Endothelial cell of umbilical vein (primary cell): ENCODE data around the gene RSPO3. TPM values are rescaled to one million over a fixed set of nuclear protein-coding genes. Genes with fewer than 3 reads are reported as not detected.

Source experiments
- BruUV-seq: library from RNA; stranded (reverse); fragments of 400-500 nt; replicated peaks from 2 replicates; lab custom pipeline; 2021; lab: Mats Ljungman, UMichigan
- CTCF ChIA-PET: fragments of 300-600, 350-600 bp; sonication (Branson Sonifier 250); formaldehyde crosslinking; loops from one replicate; lab custom pipeline; 2021; ENCODE audit warnings: antibody characterized with exemption, inconsistent platforms; lab: Charles Lee
- POLR2A ChIA-PET: fragments of 300-600, 350-600 bp; sonication (Branson Sonifier 250); formaldehyde crosslinking; loops from one replicate; lab custom pipeline; 2021; ENCODE audit warnings: antibody characterized with exemption, inconsistent platforms; lab: Charles Lee
- DNase-seq: peaks from one replicate; pipeline ENCODE4 v3.0.0-alpha.2; 2011; ENCODE audit warnings: low read depth, low spot score
- FAIRE-seq: peaks from 2 replicates; lab custom pipeline; 2011; peaks lifted over from hg19 to GRCh38; lab: Jason Lieb, UNC
- H2AFZ ChIP-seq: 2 replicates; pipeline ENCODE4 v1.6.0; 2012; ENCODE audit warnings: low read depth, low read length, control low read depth, inconsistent platforms
- H3K27ac ChIP-seq: 2 replicates; pipeline ENCODE4 v1.5.1; 2011; ENCODE audit warnings: low read depth, mild to moderate bottlenecking, control low read depth, low read length, moderate library complexity; ENCODE audit not compliant: insufficient read depth
- H3K27me3 ChIP-seq, 2 experiments: 2 replicates each; pipeline versions ENCODE4 v1.6.0 to v1.6.1; 2011; ENCODE audit warnings: low read length in 2 of 2, mixed read lengths in 1 of 2; ENCODE audit not compliant: control insufficient read depth in 2 of 2, insufficient read depth in 2 of 2
- H3K36me3 ChIP-seq, 2 experiments: 2 replicates in 1 of 2; 3 replicates in 1 of 2; pipeline ENCODE4 v1.5.1; 2011; ENCODE audit warnings: low read length in 2 of 2, mild to moderate bottlenecking in 1 of 2, moderate library complexity in 1 of 2; ENCODE audit not compliant: control insufficient read depth in 2 of 2, insufficient read depth in 2 of 2; ENCODE audit errors: extremely low read depth in 1 of 2
- H3K4me1 ChIP-seq: 3 replicates; pipeline ENCODE4 v1.5.1; 2011; ENCODE audit warnings: mild to moderate bottlenecking, low read length; ENCODE audit not compliant: control insufficient read depth, insufficient read depth; ENCODE audit errors: extremely low read depth
- H3K4me2 ChIP-seq: 2 replicates; pipeline ENCODE4 v1.6.1; 2011; ENCODE audit warnings: low read length, control low read depth, mixed read lengths; ENCODE audit not compliant: insufficient read depth
- H3K4me3 ChIP-seq, 3 experiments: fragments of 200-600 bp in 1 of 3; sonication (generic), shearing (Covaris generic) in 1 of 3; replicated peaks in 1 of 3; 2 replicates each; pipeline ENCODE4 v1.5.1; 2011 to 2016; ENCODE audit warnings: control low read depth in 3 of 3, low read length in 3 of 3, mild to moderate bottlenecking in 2 of 3, inconsistent platforms in 1 of 3, low read depth in 1 of 3, moderate library complexity in 1 of 3; ENCODE audit not compliant: insufficient read depth in 1 of 3
- H3K79me2 ChIP-seq: 2 replicates; pipeline ENCODE4 v1.6.0; 2012; ENCODE audit warnings: low read length, inconsistent platforms; ENCODE audit not compliant: control insufficient read depth, insufficient read depth
- H3K9ac ChIP-seq: replicated peaks from 2 replicates; pipeline ENCODE3; 2011; ENCODE audit warnings: low read length, control low read depth; ENCODE audit not compliant: insufficient read depth; ENCODE audit errors: extremely low read depth
- H3K9me1 ChIP-seq: replicated peaks from 3 replicates; pipeline ENCODE4 v1.6.0; 2011; ENCODE audit warnings: mild to moderate bottlenecking, low read length; ENCODE audit not compliant: control insufficient read depth, insufficient read depth; ENCODE audit errors: extremely low read depth
- H3K9me3 ChIP-seq: replicated peaks from 2 replicates; pipeline ENCODE4 v1.5.1; 2012; ENCODE audit warnings: low read length, inconsistent platforms; ENCODE audit not compliant: control insufficient read depth, insufficient read depth
- H4K20me1 ChIP-seq: replicated peaks from 2 replicates; pipeline ENCODE3; 2011; ENCODE audit warnings: mild to moderate bottlenecking, low read length; ENCODE audit not compliant: control insufficient read depth, insufficient read depth; ENCODE audit errors: extremely low read depth
- EZH2 ChIP-seq: IDR thresholded peaks from 2 replicates; pipeline ENCODE4 v1.6.1; 2012; ENCODE audit warnings: borderline replicate concordance, low read depth, mild to moderate bottlenecking, moderate library complexity, low read length, inconsistent platforms; ENCODE audit not compliant: severe bottlenecking
- FOS ChIP-seq: IDR thresholded peaks from 2 replicates; pipeline ENCODE4 v1.6.1; 2011; ENCODE audit warnings: mild to moderate bottlenecking, low read length, moderate library complexity, borderline replicate concordance; ENCODE audit not compliant: insufficient read depth
- GATA2 ChIP-seq: IDR thresholded peaks from 2 replicates; pipeline ENCODE4 v1.7.0; 2011; ENCODE audit warnings: low read depth, mild to moderate bottlenecking, moderate library complexity, mixed read lengths, low read length; ENCODE audit not compliant: insufficient read length, insufficient read depth
- JUN ChIP-seq: IDR thresholded peaks from 2 replicates; pipeline ENCODE4 v1.6.1; 2011; ENCODE audit warnings: borderline replicate concordance, low read depth; ENCODE audit not compliant: insufficient read length, insufficient read depth
- MYC ChIP-seq: IDR thresholded peaks from one replicate; pipeline ENCODE4 v1.6.1; 2011; ENCODE audit warnings: mild to moderate bottlenecking, low read depth, low read length
- POLR2A ChIP-seq: IDR thresholded peaks from 2 replicates; pipeline ENCODE4 v1.6.1; 2012; ENCODE audit warnings: low read depth, mild to moderate bottlenecking, control low read depth, low read length
- POLR2AphosphoS5 ChIP-seq: IDR thresholded peaks from 2 replicates; pipeline ENCODE4 v1.6.1; 2012; ENCODE audit warnings: low read depth, mild to moderate bottlenecking, control low read depth, low read length, moderate library complexity; ENCODE audit not compliant: insufficient read depth
- dilution Hi-C: fragments of 300-500 bp; cut with MboI; formaldehyde crosslinking; loops from one replicate; pipeline ENCODE4 v1.15.0; 2019; ENCODE audit warnings: low sequenced_read_pairs; ENCODE audit not compliant: extremely low pct_ligation_motif_present
- intact Hi-C: fragments of 100-400 bp; cut with micrococcal nuclease; formaldehyde crosslinking; loops from one replicate; pipeline ENCODE4 v1.10.0; 2022
- polyA plus RNA-seq, 4 experiments: library from polyadenylated mRNA; depleted of rRNA in 3 of 4; stranded (reverse) in 3 of 4; unstranded in 1 of 4; fragments of >200 nt; gene quantifications; 2 replicates each; pipeline versions ENCODE4 v1.2.1 to v1.2.3, GENCODE V29; 2011 to 2012; ENCODE audit warnings: missing spikeins in 1 of 4
- total RNA-seq: library from RNA; stranded (reverse); gene quantifications from 2 replicates; pipeline ENCODE4 v1.2.3, GENCODE V29; 2021
- TF ChIP-seq, protein P1 (sequence below), 2 donors: IDR thresholded peaks; 1 replicate in 1 of 2; 2 replicates in 1 of 2; pipeline ENCODE4 v1.5.1; 2011; ENCODE audit warnings: low read length in 2 of 2, mild to moderate bottlenecking in 2 of 2, moderate library complexity in 2 of 2, control low read depth in 1 of 2, inconsistent platforms in 1 of 2, low read depth in 1 of 2; ENCODE audit not compliant: insufficient read depth in 1 of 2; ENCODE audit errors: extremely low read depth in 1 of 2
- TF ChIP-seq, protein P2 (sequence below): IDR thresholded peaks from 2 replicates; pipeline ENCODE4 v1.6.1; 2011; ENCODE audit not compliant: insufficient read depth, insufficient read length

Gene RSPO3
- total and polyA plus RNA-seq, 2 donors (not counting 3 experiments of a cell fraction or from before 2014, with no cell fraction given) = 1.8 to 11.1 TPM

DNA sequence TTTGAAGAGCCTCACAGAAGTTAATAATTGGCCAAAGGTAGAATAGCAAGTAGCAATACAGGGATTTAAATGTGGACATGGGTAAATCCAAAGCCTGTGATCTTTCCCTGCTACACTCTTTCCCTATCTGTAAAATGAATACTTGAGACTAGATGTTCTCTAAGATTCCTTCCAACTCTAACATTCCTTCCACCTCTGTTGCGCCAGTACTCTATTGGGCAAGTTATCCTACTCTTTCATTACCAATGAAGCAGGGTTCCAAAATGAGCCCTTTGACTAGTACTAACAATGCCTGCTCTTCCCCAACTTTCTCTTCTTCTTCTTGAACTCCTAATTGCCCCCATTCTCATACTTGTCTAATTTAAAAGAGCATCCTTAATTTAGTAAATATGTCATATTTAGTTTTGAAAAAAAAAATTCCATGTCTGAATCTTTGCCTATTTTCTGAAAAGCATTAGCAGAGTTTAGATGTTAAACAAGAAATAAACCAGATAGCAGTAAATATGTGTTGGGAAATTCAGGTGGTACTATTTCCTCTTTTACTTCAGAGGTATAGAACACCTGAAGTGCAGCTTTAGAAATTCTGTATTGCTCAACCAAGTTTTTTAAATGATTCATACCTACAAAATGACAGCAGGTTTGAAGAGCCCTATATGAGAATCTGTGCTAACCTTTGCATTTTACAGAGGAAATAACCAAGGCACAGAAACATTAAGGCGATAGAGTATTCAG lies 35.1 kb upstream of the RSPO3 start:
- no peaks in the 10 kb centered on the region for H3K36me3 ChIP-seq
- intact Hi-C loops (no loop called here), dilution Hi-C loops (no loop called here)
- H3K9ac ChIP-seq = no peak overlapping the region
- H3K4me2 ChIP-seq = no peak overlapping the region
- H3K9me1 ChIP-seq = no peaks in the 10 kb centered on the region
- H3K4me1 ChIP-seq = no peaks in the 10 kb centered on the region
- POLR2A ChIA-PET = no interaction called here
- H3K79me2 ChIP-seq = no peaks in the 10 kb centered on the region
- DNase-seq = no peak
- CTCF ChIA-PET = interaction anchor here (0.6 kb wide), 1 partner anchor 1890 kb away, joined by 3 read pairs; no protein-coding TSS in a partner anchor
- H3K27ac ChIP-seq = no peak overlapping the region
- no peak overlapping the region for H3K4me3 ChIP-seq
- TF ChIP-seq MYC (no peak), FOS (no peak), POLR2AphosphoS5 (no peak), POLR2A (no peak), GATA2 (no peak), JUN (no peak), EZH2 (no peak)
- TF ChIP-seq, protein P1, sequence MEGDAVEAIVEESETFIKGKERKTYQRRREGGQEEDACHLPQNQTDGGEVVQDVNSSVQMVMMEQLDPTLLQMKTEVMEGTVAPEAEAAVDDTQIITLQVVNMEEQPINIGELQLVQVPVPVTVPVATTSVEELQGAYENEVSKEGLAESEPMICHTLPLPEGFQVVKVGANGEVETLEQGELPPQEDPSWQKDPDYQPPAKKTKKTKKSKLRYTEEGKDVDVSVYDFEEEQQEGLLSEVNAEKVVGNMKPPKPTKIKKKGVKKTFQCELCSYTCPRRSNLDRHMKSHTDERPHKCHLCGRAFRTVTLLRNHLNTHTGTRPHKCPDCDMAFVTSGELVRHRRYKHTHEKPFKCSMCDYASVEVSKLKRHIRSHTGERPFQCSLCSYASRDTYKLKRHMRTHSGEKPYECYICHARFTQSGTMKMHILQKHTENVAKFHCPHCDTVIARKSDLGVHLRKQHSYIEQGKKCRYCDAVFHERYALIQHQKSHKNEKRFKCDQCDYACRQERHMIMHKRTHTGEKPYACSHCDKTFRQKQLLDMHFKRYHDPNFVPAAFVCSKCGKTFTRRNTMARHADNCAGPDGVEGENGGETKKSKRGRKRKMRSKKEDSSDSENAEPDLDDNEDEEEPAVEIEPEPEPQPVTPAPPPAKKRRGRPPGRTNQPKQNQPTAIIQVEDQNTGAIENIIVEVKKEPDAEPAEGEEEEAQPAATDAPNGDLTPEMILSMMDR (IDR thresholded peaks at IDR 0.05; ENCODE audit: extremely low read depth in 1 of 2, insufficient read depth in 1 of 2, low read depth in 1 of 2, low read length in 2 of 2) = no peak
- TF ChIP-seq, protein P2, sequence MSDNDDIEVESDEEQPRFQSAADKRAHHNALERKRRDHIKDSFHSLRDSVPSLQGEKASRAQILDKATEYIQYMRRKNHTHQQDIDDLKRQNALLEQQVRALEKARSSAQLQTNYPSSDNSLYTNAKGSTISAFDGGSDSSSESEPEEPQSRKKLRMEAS = no peak
- BruUV-seq = no TSS peak
- H3K27me3 ChIP-seq = no peaks in the 10 kb centered on the region
- FAIRE-seq = no peak
- no peak overlapping the region for H2AFZ ChIP-seq
- no peaks in the 10 kb centered on the region for H4K20me1 ChIP-seq
- H3K9me3 ChIP-seq = no peaks in the 10 kb centered on the region
